Measurements from ENCODE around the gene HERPUD2. TPM values are rescaled to one million over a fixed set of nuclear protein-coding genes. Genes with fewer than 3 reads are reported as not detected.

The HERPUD2 gene
- total and polyA plus RNA-seq, 2 of the 8 experiments (the other 6 are each of a cell fraction or from before 2014, with no cell fraction given), result 18.3 to 27.3 TPM

DNA sequence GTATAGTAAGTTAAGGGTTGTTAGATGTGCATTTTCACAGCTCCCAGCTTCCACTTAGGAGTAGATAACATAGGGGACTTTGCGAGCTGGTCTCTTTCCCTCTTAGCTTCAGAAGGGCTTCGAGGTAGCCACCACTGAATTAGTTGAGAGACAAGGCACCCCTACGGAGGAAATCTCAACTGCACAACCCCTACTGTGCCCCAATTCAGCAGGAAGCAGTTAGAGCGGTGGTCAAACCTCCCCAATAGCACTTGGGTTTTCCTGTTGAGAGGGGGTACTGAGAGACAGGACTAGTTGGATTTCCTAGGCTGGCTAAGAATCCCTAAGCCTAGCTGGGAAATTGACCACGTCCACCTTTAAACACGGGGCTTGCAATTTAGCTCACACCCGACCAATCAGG lies 1.1 kb upstream of the HERPUD2 start:
- no peak overlapping the region for H3K18ac ChIP-seq (ENCODE audit: extremely low read depth, low read length)
- H4K20me1 ChIP-seq (replicated peaks in 1 of 2; ENCODE audit: control insufficient read depth in 1 of 2, insufficient read depth in 2 of 2, low read length in 2 of 2), result peaks cover 0 to 2% of the 10 kb centered on the region in 2 experiments
- no peak overlapping the region for H2AFZ ChIP-seq (ENCODE audit: low read length)
- no peak overlapping the region for H3K4ac ChIP-seq (replicated peaks; ENCODE audit: insufficient read length, low read depth, low read length)
- no peak overlapping the region for H2BK5ac ChIP-seq (ENCODE audit: low read depth, low read length)
- no peak overlapping the region for H3K14ac ChIP-seq (ENCODE audit: insufficient read length)
- no peak for DNase-seq (ENCODE audit: low read depth in 1 of 2, low spot score in 2 of 2)
- H3K36me3 ChIP-seq (ENCODE audit: control insufficient read depth in 2 of 4, insufficient read depth in 4 of 4, low read length in 3 of 4), result peaks cover 0 to 3% (median 0%) of the 10 kb centered on the region in 4 experiments; a peak in 1 of 8 replicates
- H3K4me3 ChIP-seq (ENCODE audit: extremely low read depth in 1 of 4, insufficient read depth in 2 of 4, low read depth in 3 of 4, low read length in 4 of 4), result peak overlapping the region; percentile 83 to 90 (median 87); a peak in 7 of 8 replicates
- no peak overlapping the region for H3K9ac ChIP-seq (replicated peaks in 1 of 4; ENCODE audit: extremely low read depth in 1 of 4, low read depth in 3 of 4, low read length in 3 of 4)
- H3K23ac ChIP-seq (ENCODE audit: insufficient read length), result no peak overlapping the region
- H2BK12ac ChIP-seq (ENCODE audit: low read depth, low read length), result no peak overlapping the region
- H3K4me2 ChIP-seq (ENCODE audit: insufficient read depth in 1 of 2, low read depth in 2 of 2, low read length in 2 of 2), result peak overlapping the region; percentile 82 to 95
- H3K56ac ChIP-seq (replicated peaks; ENCODE audit: insufficient read length, low read depth, low read length), result no peak overlapping the region
- no peak for FAIRE-seq
- no peaks in the 10 kb centered on the region; a peak in 3 of 7 replicates for H3K27me3 ChIP-seq (replicated peaks in 1 of 4; ENCODE audit: control insufficient read depth in 3 of 4, extremely low read depth in 1 of 4, insufficient read depth in 3 of 4, low read length in 3 of 4)
- no peaks in the 10 kb centered on the region; the same call in 1 of the 2 replicates for H3K79me1 ChIP-seq (ENCODE audit: low read depth, low read length)
- H3K9me3 ChIP-seq (ENCODE audit: insufficient read depth in 2 of 2, low read depth in 1 of 2, low read length in 1 of 2), result peaks cover 0 to 3% of the 10 kb centered on the region in 2 experiments; a peak in 1 of 4 replicates
- H4K5ac ChIP-seq (ENCODE audit: insufficient read length, low read depth, low read length), result no peak overlapping the region
- peaks cover 6% of the 10 kb centered on the region; the same call in 1 of the 2 replicates for H3K23me2 ChIP-seq (ENCODE audit: low read depth, low read length)
- no peak overlapping the region for H3K27ac ChIP-seq (ENCODE audit: low read depth, low read length)
- H2BK15ac ChIP-seq (ENCODE audit: low read length), result no peak overlapping the region
- H3K4me1 ChIP-seq (replicated peaks in 1 of 4; ENCODE audit: control insufficient read depth in 3 of 4, insufficient read depth in 4 of 4, low read length in 3 of 4), result peaks cover 2 to 6% (median 4%) of the 10 kb centered on the region in 4 experiments; a peak in 5 of 7 replicates
- no peak overlapping the region for H4K91ac ChIP-seq (replicated peaks; ENCODE audit: insufficient read length, low read length)
- H2BK20ac ChIP-seq (ENCODE audit: low read length), result no peak overlapping the region
- WGBS, 2 experiments (ENCODE audit: extremely low coverage in 1 of 2, insufficient coverage in 1 of 2, insufficient read length in 1 of 2, insufficient replicate concordance in 2 of 2, low coverage in 1 of 2, low lambda C conversion rate in 2 of 2, missing lambda C conversion rate in 1 of 2), result 85% methylated on average over 7 of the region's 7 CpGs; no CpG with 5 or more reads in 1 of the 2 experiments
- H2AK5ac ChIP-seq (ENCODE audit: low read depth, low read length), result no peak overlapping the region
- H2BK120ac ChIP-seq (replicated peaks; ENCODE audit: low read depth, low read length), result no peak overlapping the region
- H4K8ac ChIP-seq (ENCODE audit: extremely low read depth, insufficient read depth, low read length), result no peak overlapping the region
- POLR2A ChIA-PET (ENCODE audit: partially characterized antibody), result interaction anchor here (0.9 to 4.1 kb wide), 7 partner anchors 9 to 105 kb away, joined by 3 to 38 read pairs (median 4); partner anchors contain the start of gene SEPTIN7
- H3K79me2 ChIP-seq (ENCODE audit: control insufficient read depth in 1 of 2, insufficient read depth in 2 of 2, low read length in 2 of 2), result peaks cover 0 to 34% of the 10 kb centered on the region in 2 experiments; a peak in 2 of 4 replicates
- CTCF ChIA-PET (ENCODE audit: partially characterized antibody), result interaction anchor here (0.9 to 1.4 kb wide), 4 partner anchors 8 to 145 kb away, joined by 3 to 7 read pairs (median 4); no protein-coding TSS in a partner anchor
- TF ChIP-seq RAD21 (IDR thresholded peaks at IDR 0.05 in 1 of 2, conservative IDR thresholded peaks at IDR 0.05 in 1 of 2; ENCODE audit: low read depth in 2 of 2, low read length in 2 of 2) (no peak), HDAC2 (IDR thresholded peaks at IDR 0.05; ENCODE audit: borderline replicate concordance in 1 of 2, low read depth in 2 of 2, low read length in 2 of 2) (no peak), MAFK (IDR thresholded peaks at IDR 0.05; ENCODE audit: low read depth, low read length) (no peak), YY1 (IDR thresholded peaks at IDR 0.05; ENCODE audit: low read depth, low read length) (no peak)

Data from H1 (cell line).